Measurements from ENCODE around the gene LIMCH1. TPM values are rescaled to one million over a fixed set of nuclear protein-coding genes. Genes with fewer than 3 reads are reported as not detected.
A peak's percentile ranks its signal among the peaks of the same experiment; 100 is the strongest.
"Not testable (repeated sequence)": the region's sequence is repeated elsewhere in the genome, so short reads cannot be mapped to it uniquely, and the experiment has no call there.

LIMCH1 gene
- total RNA-seq, 1 experiment from 2014 or later: 31.1 TPM

DNA sequence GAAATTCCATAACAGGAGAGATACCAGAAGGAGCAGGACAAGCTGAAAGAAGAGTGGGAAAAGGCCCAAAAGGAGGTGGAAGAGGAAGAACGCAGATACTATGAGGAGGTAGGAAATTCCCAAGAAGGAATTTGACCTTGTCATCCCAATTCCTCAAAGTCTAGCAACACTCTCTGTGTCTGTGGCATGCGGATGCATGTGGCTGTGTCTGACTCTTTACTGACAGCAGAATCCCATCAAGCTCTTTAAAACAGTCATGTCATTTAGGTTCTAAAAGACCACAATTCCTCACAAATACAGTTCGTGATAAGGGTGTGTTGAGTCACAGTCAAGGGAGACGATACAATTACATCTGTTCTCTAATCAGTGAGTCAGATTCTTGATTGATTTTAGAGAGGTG lies 142.0 kb downstream of the LIMCH1 start:
- no peak for DNase-seq (ENCODE audit: low spot score)

DNA sequence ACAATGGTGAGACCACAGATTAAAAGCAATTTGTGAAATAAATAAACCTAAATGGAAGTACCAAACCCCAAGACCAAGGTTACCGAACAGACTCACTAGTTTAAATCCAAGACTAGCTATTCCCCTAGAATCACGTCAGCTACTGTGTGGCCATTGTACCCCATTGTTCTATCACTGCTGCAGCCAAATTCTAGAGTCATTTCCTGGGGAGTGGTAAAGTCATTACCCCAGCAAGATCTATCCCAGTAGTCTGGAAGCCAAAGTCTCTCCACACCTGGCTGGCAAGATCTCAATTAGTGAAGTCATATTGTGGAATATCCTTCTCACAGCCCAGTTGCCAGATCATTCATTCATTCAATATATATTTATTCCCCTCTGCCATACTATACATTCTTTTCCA lies 143.1 kb downstream of the LIMCH1 start:
- no peak for DNase-seq (ENCODE audit: low spot score)

DNA sequence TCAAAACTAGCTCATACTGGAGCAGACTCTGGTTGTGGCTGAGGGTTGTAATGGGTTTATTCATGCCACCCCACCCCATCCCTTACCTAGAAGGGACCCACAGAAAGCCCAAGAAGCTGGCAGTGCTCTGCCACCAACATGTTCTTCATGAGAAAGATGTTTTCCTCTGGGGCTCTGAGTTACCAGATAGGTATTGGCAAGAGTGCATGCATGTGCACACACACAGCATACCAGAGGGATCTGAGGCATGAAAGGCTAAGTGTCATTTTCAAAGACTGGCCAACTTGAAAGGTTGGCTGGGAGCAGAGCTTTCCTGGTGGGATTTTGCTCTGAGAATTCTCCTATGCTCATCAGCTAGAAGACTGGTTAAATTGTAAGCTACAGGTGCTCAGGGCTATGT lies 145.4 kb downstream of the LIMCH1 start:
- DNase-seq (ENCODE audit: low spot score): no peak

DNA sequence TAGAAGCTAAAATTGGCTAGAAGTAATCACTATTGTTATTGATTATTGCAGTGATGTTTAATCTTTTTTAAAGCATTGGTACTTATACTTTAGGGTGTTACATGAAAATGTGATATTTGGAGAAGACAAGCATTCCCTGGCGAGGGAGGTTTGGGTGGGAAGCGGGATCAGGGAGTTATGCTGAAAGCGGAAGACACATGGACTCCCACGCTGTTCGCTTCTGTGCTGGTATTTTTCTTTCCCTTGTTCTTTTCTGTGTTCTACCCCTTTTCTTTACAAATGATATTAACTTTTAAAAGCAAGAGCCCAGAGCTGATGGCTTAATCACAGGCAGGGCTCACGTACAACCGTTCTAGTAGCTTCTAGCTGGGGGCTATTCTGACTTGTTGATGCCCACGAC lies 148.9 kb downstream of the LIMCH1 start:
- DNase-seq (ENCODE audit: low spot score): no peak

DNA sequence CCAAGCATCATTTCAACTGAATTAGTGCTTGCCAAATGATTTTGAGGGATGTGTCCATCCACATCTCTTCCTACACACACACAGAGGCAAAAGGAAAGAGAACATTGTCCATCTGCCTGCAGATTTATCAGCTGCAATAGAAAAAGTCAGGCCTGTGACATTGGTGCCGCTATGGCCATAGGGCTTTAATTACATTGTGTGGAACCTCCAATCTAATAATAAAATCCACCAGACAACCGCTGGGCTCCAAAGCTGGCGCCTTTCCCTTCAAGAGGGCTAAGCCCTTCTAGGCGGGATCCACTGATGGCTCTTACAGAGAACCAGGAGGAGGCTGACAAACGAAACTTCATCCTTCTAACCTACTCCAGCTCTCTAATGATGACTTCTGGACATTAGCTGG lies 150.0 kb downstream of the LIMCH1 start:
- DNase-seq (ENCODE audit: low spot score): no peak

DNA sequence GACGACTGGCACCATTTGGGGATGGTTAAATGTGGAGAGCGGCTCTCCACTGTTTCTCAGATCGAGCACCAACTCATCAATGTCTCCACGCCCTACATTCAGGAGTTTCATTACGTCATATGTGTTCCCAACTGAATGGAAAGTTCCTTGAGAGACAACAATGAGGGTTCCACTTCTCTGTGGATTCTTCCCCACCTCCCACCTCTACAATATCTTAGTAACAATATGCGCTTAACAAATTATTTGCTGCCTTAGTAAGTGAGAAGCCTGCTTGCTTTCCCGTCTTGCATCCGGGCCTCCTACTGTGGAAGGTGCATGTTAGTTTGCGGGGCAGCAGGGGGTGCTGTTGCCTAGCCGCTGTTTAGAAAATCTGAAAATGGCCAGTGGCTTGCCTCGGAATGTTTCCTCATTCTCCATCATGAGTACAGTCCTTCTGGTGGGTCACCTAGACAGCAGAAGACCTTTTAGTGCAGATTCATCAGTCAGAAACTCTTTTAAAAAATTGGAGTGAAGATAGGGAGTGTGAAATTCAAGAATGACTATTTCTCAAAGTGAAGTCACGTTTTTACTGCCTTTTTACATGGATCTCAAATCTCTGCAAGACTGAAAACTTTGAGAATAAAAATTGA lies 154.9 kb downstream of the LIMCH1 start:
- peak; percentile 45 for DNase-seq (ENCODE audit: low spot score)

DNA sequence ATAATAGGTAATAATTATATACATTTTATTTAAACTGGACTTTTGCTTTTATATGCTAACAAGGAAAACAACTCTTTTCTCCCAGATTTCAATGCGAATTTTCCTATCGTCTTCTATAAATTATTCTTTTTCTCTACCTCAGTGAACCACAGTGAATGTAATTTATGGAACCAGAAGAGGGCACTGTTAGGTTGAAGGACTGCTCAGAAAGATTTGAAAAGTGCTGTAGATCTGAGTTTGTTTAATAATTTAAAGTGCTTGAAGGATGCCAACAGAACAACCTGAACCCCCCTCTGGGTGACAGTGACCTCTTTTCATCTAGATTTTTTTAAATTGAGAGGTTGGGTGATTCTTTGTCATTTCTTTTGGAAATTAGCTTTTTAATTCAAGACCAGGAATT lies 155.7 kb downstream of the LIMCH1 start:
- peak; percentile 37 for DNase-seq (ENCODE audit: low spot score)

DNA sequence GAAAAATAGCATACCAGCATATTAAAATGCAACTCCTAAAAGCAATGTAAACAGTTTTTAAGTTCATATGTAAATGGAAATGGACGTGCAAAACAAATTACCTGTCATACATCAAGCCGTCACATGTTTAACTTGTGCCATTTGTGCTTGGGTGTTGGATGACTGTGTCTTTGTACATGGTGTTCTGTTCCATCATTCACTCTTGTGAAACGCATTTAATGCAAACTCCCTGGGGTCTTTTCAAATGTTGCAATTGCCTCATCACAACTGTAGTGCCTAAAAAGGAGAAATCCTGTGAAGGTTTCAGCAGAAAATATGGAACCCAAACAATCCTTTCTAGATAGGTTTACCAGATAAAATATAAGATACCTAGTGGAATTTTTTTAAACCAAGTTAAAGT lies 158.2 kb downstream of the LIMCH1 start:
- no peak for DNase-seq (ENCODE audit: low spot score)

DNA sequence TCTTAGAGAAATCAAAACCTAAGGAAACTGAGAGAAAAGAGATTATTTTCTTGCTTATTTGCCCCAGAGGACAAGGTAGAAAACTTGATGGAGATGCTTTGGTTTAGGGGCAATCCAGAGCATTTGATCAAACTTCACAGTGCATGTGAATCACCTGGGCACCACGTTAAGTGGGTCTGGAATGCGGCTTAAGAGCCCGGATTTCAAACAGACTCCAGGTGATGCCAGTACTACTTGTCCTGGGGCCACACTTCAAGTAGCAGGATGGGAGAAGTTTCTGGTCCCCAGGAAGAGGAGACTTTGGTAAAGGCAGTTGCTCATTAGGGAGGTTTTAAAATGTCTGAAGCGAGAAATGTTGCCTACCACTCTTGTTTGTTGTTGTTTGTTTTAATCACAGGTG lies 158.8 kb downstream of the LIMCH1 start:
- DNase-seq (ENCODE audit: low spot score): no peak

DNA sequence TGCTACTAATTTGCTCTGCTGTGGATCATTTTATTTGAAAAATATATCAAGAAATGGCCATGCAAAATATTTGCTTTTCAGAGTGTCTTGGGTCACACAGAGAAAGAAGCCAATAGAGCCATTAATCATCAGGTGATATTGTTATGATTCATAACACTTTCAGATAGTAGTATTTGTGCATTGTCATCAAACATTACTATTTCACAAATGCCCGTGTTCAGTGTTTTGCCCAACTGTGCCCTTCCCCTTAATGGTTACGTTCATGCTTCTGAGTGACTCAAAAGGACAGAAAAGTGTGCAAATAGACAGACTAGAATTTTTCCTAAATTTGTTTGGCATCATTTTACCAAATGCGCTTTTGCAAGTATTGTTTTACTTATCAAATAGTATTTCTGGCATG lies 164.0 kb downstream of the LIMCH1 start:
- DNase-seq (ENCODE audit: low spot score): no peak

DNA sequence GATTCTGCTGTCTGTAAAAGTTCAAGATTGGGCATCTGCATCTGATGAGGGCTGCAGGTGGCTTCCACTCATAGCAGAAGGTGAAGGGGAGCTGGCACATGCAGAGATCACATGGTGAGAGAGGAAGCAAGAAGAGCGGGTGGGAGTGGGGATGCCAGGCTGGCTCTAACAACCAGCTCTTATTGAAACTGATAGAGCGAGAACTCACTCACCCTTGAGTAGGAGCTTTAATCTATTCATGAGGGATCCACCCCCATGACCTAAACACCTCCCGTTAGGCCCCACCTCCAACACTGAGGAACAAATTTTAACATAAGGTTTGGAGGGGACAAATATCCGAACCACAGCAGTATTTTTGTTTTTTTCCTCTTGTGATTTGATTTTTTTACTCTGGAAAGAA lies 164.8 kb downstream of the LIMCH1 start:
- DNase-seq (ENCODE audit: low spot score): no peak

DNA sequence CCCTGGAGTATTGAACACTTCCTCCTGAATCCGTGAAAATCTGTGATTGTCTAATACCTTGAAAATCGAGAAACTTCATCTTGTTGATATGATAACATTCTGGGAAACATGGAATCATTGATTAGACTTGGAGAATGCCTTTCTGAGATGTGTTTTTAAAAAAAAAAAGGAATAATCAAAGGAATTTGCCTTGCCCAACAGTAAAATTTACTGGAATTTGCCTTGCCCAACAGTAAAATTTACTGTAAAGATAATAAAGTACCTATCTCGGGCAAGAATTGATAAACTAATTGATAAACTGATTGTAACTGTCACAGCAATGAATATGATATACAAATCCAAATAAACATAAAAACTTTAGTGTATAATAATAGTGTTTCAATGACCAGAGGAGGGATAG lies 165.8 kb downstream of the LIMCH1 start:
- DNase-seq (ENCODE audit: low spot score): no peak

DNA sequence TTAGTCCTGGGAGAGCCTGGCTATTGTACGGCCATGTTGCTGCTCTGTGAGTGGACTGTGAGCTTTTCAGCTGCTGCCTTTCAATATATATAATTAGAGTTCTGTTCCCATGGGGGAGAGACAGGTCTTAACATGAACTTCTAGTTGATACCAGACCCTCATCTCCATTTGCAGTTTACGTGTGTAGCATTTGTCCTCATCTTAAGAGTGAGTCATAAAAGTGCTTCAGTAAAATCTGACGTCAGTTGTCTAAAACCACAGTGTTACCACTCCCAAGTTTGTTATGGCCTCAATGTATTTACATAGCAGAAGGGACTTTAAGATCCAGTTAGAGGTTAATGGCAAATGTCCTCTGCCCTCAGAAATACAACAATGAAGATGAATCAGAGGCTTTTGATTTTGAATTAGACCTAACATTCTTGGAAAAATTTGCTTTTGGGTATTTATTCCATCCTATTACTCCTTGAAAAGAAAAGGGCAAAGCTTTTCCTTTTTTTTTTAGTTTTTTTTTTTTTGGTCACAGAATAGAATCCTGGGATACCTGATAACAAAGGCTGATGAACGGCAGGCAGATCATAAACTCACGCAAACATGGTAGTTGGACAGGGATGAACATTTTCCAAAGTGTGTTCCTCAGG lies 172.0 kb downstream of the LIMCH1 start:
- DNase-seq (ENCODE audit: low spot score): peak; percentile 73

DNA sequence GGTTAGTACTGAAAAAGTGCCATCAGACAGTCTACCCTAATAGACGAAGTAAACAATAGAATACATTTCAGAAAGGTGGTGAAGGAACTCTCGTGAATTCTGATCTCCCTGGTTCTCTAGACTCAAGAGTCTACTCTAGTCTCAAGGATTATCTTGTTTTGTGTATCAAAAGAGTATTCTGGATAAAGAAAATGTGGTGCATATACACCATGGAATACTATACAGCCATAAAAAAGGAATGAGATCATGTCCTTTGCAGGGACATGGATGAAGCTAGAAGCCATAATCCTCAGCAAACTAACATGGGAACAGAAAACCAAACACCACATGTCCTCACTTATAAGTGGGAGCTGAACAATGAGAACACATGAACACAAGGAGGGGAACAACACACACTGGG lies 173.7 kb downstream of the LIMCH1 start:
- not testable (repeated sequence) for DNase-seq (ENCODE audit: low spot score)

DNA sequence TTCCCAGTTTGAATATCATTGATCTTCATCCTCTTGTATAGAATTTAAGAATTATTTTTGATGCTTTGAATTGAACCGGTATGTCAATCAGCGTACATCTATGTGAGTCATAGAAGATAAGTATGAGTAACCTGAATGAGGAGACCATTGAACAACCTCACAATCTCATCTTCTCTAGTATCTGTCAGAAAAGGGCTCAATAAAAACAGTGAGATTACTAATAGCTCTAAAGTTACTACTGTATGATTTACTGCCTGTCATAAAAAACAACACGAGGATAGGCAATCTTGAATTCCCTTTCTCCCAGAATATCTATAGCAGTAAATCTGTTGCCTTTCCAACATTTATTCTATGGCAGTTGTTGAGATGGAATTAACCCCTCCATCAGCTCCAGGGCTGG lies 174.5 kb downstream of the LIMCH1 start:
- DNase-seq (ENCODE audit: low spot score): no peak

DNA sequence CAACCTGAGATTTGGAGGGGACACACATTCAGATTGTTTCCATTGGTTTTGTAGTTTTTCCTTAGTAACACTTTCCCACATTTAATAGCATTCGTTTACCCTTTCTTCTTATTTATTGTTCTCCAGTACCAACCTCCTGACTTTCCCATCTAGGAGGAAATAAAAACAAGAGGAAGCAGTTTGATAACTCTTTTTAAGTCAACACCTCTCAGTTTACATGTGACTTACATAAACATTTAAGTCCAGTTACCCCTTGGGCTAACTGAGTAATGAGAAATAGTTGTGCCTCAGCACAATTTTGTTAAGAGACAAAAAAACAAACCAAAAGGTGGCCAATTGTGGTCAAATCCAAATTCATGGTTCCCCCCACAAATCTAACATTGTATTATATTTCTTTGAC lies 175.8 kb downstream of the LIMCH1 start:
- DNase-seq (ENCODE audit: low spot score): no peak

DNA sequence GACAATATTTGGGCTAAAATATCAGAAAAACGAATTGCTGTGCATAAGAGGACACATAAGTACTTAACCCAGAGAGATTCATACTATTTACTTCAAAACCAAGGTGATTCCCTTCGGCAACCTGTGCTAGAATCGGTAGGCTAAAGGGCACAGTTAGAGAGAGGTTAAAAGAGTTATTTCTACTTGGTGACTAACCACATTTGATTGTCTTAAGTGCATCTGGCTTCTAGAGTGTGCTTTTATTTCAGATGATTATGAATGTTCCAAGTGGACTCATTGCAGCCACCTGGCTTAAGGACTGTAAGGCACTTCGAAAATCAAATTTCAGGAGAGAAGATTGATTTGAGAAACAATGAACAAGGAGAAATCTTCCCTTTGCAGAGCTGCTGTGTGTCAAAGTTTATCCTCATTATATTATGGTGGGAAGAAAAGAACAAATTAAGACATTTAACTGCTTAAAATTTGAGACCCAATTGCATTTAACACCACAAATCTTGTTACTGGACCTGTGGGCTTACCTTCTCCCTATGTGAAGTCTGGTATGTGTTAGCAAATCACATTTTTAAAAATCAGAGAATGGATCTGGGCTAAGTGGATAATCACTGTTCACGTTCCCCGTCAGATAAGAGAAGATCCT lies 176.5 kb downstream of the LIMCH1 start:
- DNase-seq (ENCODE audit: low spot score): no peak

DNA sequence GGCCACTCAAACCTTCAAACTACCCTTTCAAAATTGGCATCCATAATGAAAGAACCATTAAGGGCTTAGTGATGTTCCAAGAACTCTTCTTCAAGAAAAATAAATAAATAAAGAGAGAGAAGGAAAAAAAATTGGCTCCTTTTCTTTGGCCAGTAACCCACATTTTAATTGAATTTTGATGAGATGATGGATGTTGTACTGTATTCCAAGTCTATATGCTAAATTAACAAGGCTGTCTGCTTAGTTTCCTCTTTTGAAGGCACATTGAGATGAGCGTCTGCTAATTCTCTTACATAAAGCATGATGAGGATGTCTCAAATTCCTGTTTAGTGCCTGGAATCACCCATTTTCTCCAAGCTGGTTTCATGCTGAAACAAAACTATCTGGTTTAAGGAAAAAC lies 177.2 kb downstream of the LIMCH1 start:
- no peak for DNase-seq (ENCODE audit: low spot score)

DNA sequence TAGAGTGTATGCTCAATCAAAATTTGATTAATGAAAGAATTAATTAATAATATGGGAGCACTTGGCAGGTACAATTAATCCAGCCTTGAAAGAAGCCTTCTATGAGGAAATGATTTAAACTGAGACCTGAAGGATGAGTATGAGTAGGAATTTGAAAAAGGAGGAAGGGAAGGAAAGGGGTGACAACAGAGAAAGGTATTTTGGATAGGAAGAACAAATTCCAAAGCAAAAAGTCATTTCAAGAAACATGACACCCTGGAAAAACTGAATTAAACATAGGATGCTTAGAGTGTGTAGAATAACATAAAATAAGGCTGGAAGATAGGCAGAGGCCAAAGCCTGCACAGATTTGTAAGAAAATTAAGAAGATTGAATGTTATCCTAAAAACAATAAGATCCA lies 180.9 kb downstream of the LIMCH1 start:
- peak; percentile 61 for DNase-seq (ENCODE audit: low spot score)

DNA sequence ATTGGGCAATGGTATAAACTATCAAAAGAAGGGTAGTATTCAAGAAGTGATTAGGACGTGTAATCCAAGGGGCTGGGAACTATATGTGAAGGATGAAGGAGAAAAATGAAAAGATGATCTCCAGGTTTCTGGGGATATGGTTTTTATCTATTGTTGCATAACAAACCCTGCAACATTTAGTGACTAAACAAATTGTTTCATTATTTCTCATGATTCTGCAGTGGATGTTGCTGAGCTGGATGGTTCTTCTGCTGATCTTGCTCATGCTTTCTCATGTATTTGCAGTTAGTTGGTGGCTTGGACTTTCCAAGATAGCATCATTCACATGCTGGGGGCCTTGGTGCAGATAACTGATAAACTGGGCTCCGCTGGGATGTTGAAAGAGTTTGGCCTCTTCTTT lies 181.5 kb downstream of the LIMCH1 start:
- DNase-seq (ENCODE audit: low spot score): no peak

DNA sequence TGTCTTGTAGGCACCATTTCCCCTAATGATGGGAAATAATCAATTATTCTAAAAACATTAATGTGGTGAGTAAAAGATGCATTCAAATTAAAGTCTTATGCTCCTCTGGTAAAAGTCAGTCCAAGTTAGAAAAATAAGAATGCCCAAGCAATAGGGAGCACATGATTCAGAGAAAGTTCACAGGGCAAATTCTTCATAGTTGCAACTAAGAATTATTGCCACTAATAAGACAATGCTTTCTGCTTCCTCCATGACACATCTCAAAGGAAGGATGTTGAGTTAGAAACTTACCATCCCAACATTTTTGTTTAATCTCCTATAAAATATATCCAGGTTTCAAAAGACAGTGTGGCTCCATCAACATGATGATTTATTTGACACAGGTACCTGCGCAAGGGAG lies 184.2 kb downstream of the LIMCH1 start:
- DNase-seq (ENCODE audit: low spot score): no peak

DNA sequence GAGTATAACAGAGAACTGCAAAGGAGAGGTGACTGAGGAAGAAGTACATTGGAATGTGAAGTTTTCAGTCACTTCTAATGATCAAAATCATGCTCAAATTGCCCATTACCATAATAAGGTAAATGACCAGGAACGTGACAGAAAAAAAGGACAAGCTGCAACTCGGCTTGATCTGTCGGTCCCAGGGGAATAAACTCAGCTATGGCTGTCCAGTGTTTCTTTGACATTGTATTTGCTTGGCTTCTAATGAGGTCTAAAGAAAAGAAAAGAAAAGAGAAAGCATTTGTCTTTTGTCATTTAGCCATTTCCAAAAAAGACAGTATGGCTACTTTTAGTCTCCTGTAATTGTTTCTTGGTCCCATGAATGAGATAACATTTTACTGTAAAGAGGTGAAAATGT lies 185.3 kb downstream of the LIMCH1 start:
- DNase-seq (ENCODE audit: low spot score): no peak

DNA sequence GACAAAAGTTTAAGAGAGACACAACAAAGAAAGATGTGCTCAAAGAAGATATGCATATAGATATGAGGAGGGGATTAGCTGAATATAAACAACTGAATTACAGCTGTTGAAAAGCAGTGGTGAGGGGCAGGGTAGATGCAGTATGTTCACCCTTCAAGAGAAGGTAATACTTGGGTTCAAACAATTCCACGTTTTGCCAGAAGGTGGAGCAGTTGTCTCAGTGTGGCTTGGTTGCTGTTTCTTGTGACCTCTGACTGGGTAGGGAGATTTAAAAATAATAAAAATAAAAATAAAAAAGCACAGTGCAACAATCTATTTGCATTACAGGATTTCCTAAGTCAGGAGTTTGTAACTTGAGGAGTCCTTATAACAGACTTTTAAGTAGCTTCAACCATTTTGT lies 187.3 kb downstream of the LIMCH1 start:
- no peak for DNase-seq (ENCODE audit: low spot score)
